GM18505 (cell line): ENCODE measurements around the gene GLOD4.
"Not testable (repeated sequence)": the region's sequence is repeated elsewhere in the genome, so short reads cannot be mapped to it uniquely, and the experiment has no call there.

Experiments used
- ATAC-seq: cut with Tn5 transposase; IDR thresholded peaks from one replicate; pipeline ENCODE4 v1.9.1; 2021; ENCODE audit not compliant: unreplicated experiment
- POLR2A ChIP-seq: IDR thresholded peaks from 4 replicates; pipeline ENCODE4 v1.6.1; 2011; ENCODE audit warnings: borderline replicate concordance; ENCODE audit not compliant: insufficient read depth, insufficient read length; ENCODE audit errors: extremely low read depth

Gene GLOD4

DNA sequence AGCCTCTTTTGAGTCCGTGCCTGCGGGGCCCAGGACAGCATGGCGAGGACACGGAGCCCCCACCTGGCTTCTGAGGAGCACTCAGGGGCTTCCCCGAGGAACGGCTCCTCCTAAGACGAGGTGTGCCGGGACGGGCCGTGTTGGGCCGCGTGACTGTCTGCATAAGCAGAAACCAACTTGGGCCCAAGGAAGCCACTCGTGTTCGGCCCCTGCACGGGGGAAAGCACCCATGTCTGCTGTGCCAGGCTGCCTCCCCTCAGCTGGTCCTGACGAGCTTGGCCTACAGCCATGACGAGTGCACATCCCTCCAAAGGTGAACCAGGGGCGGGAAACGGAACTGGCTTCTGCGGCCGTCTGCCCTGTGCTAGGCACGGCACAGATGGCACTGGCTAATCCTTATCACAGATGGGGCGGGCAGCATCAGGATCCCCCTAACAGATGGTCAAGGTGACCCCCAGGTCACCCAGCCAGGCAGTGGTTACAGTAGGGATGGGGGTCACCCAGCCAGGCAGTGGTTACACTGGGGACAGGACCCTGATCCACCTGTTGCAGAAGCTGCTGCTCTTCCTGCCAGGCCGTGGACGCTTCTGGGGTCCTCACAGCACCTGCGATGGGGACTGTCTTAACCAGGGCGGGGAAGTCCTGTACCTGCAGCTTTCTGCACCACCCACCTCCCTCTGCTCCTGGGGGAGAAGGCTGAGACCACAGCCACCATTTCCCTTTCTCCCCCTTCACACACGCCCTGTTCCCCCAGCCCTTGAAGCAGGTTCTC is 25.6 kb upstream of the GLOD4 start:
- ATAC-seq = no peak
- no peak for TF ChIP-seq POLR2A

DNA sequence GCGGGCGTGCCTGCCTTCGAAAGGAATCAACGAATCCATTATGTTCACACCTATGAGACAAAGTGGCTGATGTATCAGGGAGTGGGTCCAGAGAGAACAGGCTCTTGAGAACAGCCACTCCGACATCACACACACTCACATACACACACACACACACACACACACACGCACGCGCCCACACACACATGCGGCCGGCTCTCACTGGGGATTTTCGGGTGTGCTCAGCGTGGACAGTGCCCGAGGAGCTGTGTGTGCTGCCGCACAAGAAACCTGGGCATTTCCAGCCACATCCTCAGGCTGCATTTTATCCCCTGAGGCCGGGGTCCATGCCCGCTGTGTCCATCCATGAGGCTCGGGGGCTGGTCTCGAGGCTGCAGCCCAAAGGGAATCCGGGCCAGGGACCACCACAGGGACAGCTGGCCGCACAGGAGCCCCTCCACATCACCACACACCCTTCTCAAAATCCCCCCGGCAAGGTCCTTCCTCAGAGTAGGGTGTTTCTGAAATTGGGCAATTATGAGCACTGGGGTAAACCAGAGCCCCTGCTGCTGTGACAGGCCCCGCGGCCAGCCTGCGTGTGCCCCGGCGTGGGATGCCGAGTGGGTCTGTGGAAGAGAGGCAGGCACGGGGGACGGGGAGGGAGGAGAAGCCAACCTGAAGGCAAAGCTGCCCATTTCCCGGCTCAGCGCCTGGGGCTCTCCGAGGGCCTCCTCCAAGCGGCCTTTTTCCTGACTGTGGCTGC is 24.9 kb upstream of the GLOD4 start:
- no peak for TF ChIP-seq POLR2A
- ATAC-seq = no peak

GRCh38 chr17:806346-806745 is 24.3 kb upstream of the GLOD4 start:
- ATAC-seq = no peak

GRCh38 chr17:805886-806285 is 23.8 kb upstream of the GLOD4 start:
- ATAC-seq = not testable (repeated sequence)

More at GRCh38 chr17:806346-806745, 24.3 kb upstream of the GLOD4 start:
- TF ChIP-seq POLR2A = no peak

DNA sequence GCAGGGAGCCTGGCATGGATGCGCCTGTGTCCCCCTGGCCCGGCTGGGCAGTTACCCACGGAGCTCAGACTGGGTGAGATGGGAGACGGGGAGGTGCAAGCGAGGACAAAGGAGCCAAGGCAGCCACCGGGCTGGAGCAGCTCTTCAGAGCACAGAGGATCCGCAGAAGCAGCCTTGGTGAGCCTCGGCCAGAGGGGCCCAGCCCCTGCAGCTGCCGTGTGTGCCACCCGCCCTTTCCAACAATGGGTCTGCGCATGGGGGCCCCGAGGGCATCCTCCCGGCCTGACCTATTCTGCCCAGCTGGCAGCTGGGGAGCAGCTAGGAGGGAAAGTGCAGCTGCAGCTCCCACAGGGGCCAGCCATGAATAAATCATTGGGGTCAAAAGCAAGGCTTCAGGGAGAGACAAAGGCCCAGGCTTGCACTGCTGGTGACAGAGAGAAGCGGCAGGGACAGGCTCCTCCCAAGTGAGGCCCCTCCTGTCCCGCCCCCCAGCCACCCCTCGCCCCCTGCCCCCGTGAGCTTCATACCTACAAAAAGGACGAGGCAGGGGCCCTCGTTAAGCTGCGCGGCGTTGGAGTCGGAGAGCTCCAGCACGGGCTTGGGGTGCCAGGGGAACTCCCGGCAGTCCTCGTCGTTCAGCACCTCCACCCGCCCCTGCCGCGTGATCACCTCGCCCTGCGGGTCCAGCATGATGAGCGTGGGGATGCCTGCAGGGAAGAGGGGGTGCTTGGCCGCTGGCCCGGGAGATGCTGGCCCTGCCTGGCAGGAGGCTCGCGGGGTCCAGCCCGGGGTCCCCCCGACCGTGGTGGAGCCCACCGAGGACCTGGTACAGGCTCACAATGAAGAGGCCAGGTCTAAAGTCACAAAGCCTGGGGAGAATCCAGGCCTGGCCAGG is 22.7 kb upstream of the GLOD4 start:
- ATAC-seq = no peak
- no peak for TF ChIP-seq POLR2A

- no peak for TF ChIP-seq POLR2A
- no peak for ATAC-seq
Observed at GRCh38 chr17:802901-803881, 21.1 kb upstream of the GLOD4 start.

- no peak for TF ChIP-seq POLR2A
Observed at GRCh38 chr17:802481-802880, 20.4 kb upstream of the GLOD4 start.

DNA sequence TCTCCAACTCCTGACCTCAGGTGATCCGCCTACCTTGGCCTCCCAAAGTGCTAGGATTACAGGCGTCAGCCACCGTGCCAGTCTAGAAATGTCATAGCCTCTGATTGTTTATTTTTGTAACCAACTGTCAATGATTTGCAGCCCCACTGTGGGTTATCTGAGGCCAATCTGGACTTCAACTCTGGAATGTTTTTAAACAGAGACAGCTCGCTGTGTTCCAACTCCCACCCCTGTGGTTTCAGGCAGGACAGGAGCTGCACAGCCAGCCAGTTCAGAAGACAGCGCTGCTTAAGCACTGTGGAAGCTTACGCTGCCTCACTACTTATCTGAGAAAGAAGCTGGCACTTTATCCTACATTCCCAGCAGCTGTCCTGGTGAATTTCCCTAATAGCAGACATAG is 19.6 kb upstream of the GLOD4 start:
- ATAC-seq = no peak
- no peak for TF ChIP-seq POLR2A

More at GRCh38 chr17:802481-802880, 20.4 kb upstream of the GLOD4 start:
- no peak for ATAC-seq

DNA sequence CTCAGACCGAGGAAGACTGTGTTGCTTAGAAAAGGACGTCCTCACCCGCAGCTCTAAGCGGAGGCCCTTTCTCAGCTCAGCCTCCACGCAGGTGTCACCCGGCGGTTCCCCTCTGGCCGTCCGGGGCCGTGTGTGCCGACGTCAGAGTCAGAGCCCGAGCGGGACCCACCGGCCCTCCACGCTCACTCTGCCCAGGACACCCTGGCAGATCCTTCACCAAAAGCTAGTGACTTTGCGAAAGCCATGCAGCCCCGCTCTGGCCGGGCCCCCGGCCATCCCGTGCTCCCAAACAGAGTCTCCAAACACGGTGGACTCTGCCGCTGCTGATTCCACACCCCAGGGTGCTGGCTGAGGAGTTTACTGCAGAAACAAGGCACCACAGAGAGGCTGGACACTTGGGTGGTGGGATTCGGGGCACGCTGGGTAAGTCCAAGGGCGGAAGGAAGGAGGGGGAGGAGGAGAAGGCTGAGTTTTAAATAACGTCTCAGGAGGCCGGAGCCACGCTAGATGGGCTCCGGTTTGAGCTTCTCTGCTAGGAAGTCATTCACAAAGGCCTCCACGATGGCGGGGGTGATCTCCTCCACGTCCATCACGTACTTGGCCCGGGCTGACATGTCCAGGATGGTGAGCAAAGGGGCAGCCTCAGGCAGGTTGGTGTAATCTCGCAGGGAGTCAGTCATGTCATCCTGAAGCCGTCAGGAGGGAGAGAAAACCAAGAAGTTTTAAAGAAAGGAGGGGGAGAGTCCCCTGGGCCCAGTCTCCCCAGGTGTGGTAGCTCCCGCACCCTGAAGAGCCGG is 18.6 kb upstream of the GLOD4 start:
- ATAC-seq = no peak
- TF ChIP-seq POLR2A = no peak

- TF ChIP-seq POLR2A = no peak
- no peak for ATAC-seq
Observed at GRCh38 chr17:799261-799660, 17.2 kb upstream of the GLOD4 start.

DNA sequence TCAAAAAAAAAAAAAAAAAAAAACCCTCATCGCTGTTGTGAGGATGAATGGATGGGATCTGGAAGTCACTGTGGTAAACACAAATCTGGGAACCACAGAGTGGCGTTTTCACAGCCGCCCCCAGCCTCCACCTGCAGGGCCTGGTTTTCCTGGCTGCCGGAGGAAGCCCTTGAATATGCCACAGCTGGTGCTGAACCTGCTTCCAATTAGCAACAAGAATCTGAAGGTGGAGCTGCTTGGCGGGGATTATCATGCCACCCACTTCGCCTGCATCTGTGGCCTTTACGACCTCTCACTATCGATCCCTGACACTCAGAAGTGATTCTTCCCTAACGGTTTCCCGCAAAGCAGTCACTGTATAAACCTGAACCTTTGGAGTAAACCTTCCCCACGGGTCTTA is 16.2 kb upstream of the GLOD4 start:
- no peak for ATAC-seq
- TF ChIP-seq POLR2A = no peak
